Cardiac muscle cell (in vitro differentiated cells and primary cell): ENCODE data around the gene POLDIP2. TPM values are rescaled to one million over a fixed set of nuclear protein-coding genes. Genes with fewer than 3 reads are reported as not detected.

ENCODE experiments used
- DNase-seq, 2 donors: peaks; one replicate each; pipeline versions ENCODE4 v3.0.0 to v3.0.0-alpha.2; 2010 to 2017; ENCODE audit warnings: low read depth in 1 of 2, low spot score in 1 of 2
- H3K27ac ChIP-seq: fragments of 200-600 bp; sonication (generic); 2 replicates; pipeline ENCODE4 v1.5.1; 2016
- H3K27me3 ChIP-seq: fragments of 200-600 bp; sonication (generic); 2 replicates; pipeline ENCODE4 v1.6.0; 2016; ENCODE audit warnings: control low read depth
- H3K36me3 ChIP-seq: fragments of 200-600 bp; sonication (generic); 2 replicates; pipeline ENCODE4 v1.5.1; 2016; ENCODE audit warnings: control low read depth
- H3K4me1 ChIP-seq: fragments of 200-600 bp; sonication (generic); 2 replicates; pipeline ENCODE4 v1.8.1; 2017; ENCODE audit warnings: low read depth, mild to moderate bottlenecking, mixed run types
- H3K4me3 ChIP-seq: fragments of 200-600 bp; sonication (generic); 2 replicates; pipeline ENCODE4 v1.5.1; 2016; ENCODE audit warnings: mild to moderate bottlenecking
- H3K9me3 ChIP-seq: fragments of 200-600 bp; sonication (generic); 2 replicates; pipeline ENCODE4 v1.5.1; 2017; ENCODE audit warnings: low read depth, mild to moderate bottlenecking, control low read depth
- CTCF ChIP-seq: IDR thresholded peaks from 2 replicates; pipeline ENCODE4 v1.5.1; 2012; ENCODE audit warnings: low read depth, mild to moderate bottlenecking, low read length
- polyA plus RNA-seq: library from polyadenylated mRNA; unstranded; fragments of >200 nt; fragmentation: Nextera tagmentation; extraction: Ambion mirVana; gene quantifications from 2 replicates; pipeline ENCODE4 v1.2.1, GENCODE V29; 2016
- total RNA-seq: library from RNA; depleted of rRNA; stranded (reverse); fragments of >200 nt; gene quantifications from 2 replicates; pipeline ENCODE4 v1.2.3, GENCODE V29; 2016

The POLDIP2 gene
- total and polyA plus RNA-seq, 2 experiments from 2014 or later: 124 to 147 TPM

GRCh38 chr17:28395426-28395825 is 38.1 kb upstream of the POLDIP2 start:
- H3K27me3 ChIP-seq: no peaks in the 10 kb centered on the region
- no peak for TF ChIP-seq CTCF
- no peak overlapping the region for H3K4me3 ChIP-seq
- H3K9me3 ChIP-seq: no peaks in the 10 kb centered on the region
- no peak for DNase-seq
- H3K4me1 ChIP-seq: no peaks in the 10 kb centered on the region
- no peak overlapping the region for H3K27ac ChIP-seq
- H3K36me3 ChIP-seq: no peaks in the 10 kb centered on the region

GRCh38 chr17:28394337-28395116 is 37.2 kb upstream of the POLDIP2 start:
- H3K27ac ChIP-seq: no peak overlapping the region
- peak in 1 of 2 donors; percentile 58 for DNase-seq
- TF ChIP-seq CTCF: no peak
- no peak overlapping the region for H3K4me3 ChIP-seq
- H3K27me3 ChIP-seq: no peaks in the 10 kb centered on the region
- H3K9me3 ChIP-seq: no peaks in the 10 kb centered on the region
- H3K4me1 ChIP-seq: no peaks in the 10 kb centered on the region
- no peaks in the 10 kb centered on the region for H3K36me3 ChIP-seq

GRCh38 chr17:28392491-28392890 is 35.2 kb upstream of the POLDIP2 start:
- no peak for DNase-seq
- no peaks in the 10 kb centered on the region for H3K36me3 ChIP-seq
- H3K4me1 ChIP-seq: no peaks in the 10 kb centered on the region
- H3K4me3 ChIP-seq: no peak overlapping the region
- H3K27me3 ChIP-seq: no peaks in the 10 kb centered on the region
- H3K27ac ChIP-seq: no peak overlapping the region
- no peaks in the 10 kb centered on the region for H3K9me3 ChIP-seq
- no peak for TF ChIP-seq CTCF

GRCh38 chr17:28391401-28391800 is 34.1 kb upstream of the POLDIP2 start:
- H3K27ac ChIP-seq: no peak overlapping the region
- TF ChIP-seq CTCF: no peak
- no peaks in the 10 kb centered on the region for H3K4me1 ChIP-seq
- H3K4me3 ChIP-seq: no peak overlapping the region
- no peak for DNase-seq
- no peaks in the 10 kb centered on the region for H3K9me3 ChIP-seq
- H3K27me3 ChIP-seq: peaks cover 5% of the 10 kb centered on the region
- no peaks in the 10 kb centered on the region for H3K36me3 ChIP-seq

- Histone ChIP-seq H3K9me3 (no peaks in the 10 kb centered on the region), H3K27ac (no peak overlapping the region), H3K27me3 (peaks cover 9% of the 10 kb centered on the region), H3K4me3 (no peak overlapping the region), H3K36me3 (no peaks in the 10 kb centered on the region), H3K4me1 (no peaks in the 10 kb centered on the region)
- no peak for TF ChIP-seq CTCF
- no peak for DNase-seq
Measured at GRCh38 chr17:28390984-28391383, 33.7 kb upstream of the POLDIP2 start.
